GM21619 (cell line): ENCODE data around the gene GARIN1A.

Experiments
- ATAC-seq: cut with Tn5 transposase; IDR thresholded peaks from one replicate; pipeline ENCODE4 v1.9.1; 2021; ENCODE audit not compliant: unreplicated experiment

GARIN1A gene

DNA sequence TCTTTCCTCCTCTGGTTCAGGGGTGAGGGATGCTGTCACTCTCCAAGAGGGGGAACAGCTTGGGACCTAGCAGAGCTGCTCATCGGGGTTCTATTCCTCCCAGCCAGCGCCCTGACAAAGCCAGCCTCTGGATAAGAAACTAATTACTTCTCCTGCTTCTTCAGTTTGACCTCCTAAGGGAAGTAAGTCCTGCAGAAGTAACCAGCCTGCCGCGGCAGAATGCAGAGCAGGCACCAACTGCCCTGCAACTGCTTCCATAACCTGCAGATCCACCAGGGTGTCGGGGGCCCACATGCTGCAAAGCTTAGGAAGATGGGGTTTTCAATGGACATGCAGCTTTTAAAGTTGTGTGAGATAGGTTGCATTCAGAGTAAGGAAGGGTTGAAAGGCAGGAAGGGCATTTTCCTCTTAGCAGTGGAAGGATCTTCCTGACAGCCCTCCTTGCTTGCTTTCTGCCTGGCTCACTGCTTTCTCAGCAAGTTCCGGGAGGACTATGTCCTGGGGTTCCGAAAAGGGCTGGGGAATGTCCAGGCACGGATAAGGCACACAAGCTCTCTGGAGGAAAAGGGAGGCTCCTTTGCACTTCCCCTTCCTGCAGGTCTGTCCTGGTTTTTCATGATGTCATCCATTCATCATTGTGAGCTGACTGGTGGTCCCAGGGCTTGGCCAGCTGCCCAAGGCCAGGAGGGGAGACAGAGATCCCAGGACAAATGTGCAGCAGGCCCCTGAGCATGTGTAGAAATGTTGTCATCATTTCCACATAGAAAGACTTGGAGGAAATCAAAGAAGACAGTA, 42.8 kb downstream of the GARIN1A start:
- ATAC-seq: no peak

DNA sequence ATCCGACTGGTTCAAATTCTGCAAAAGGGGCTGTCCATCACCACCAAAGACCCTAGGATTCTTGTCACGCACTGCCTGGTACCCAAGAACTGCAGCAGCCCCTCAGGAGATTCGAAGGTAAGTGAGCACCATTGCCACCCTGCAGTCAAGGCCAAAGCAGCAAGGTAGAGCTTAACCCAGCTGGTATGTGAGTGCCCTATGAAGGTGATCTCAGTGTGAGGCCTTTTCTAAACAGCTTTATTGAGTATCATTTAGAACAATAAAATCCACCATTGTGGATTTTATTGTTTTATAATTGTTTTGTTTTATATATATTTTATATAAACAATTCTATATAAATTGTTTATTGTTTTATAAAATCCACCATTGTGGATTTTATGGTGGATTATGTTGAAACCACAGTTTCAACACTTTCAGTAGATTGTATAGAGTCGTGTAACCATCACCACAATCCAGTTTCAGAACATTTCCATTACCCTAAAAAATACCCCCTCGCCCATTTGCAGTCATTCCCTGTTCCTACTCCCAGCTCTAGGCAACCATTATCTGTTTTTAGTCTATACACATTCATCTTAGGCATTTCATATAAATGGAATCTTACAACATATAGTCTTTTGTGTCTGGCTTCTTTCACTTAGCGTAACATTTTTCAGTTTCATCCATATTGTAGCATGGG, 47.0 kb downstream of the GARIN1A start:
- ATAC-seq: no peak

DNA sequence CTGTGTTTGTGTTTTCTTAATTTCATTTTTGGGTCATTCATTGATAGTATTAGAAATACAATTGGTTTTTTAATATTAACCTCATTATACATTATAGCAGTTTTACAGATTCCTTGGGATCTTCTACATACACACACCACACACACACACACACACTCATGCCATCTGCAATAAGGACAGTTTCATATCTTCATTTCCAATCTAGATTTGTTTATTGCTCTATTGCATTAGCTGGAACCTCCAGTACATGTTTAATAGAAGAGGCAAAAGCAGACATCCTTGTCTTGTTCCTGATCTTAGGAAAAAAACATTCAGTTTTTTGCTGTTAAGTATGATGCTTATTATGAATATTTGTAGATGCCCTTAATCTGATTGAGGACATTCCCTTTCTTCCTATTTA, 49.3 kb downstream of the GARIN1A start:
- no peak for ATAC-seq
